HG03135 (cell line): ENCODE measurements around the gene FAM53A.
A peak's percentile ranks its signal among the peaks of the same experiment; 100 is the strongest.

Experiments used
- ATAC-seq: cut with Tn5 transposase; IDR thresholded peaks from one replicate; pipeline ENCODE4 v1.9.1; 2021; ENCODE audit warnings: mild to moderate bottlenecking, moderate library complexity; ENCODE audit not compliant: unreplicated experiment

FAM53A gene, protein sequence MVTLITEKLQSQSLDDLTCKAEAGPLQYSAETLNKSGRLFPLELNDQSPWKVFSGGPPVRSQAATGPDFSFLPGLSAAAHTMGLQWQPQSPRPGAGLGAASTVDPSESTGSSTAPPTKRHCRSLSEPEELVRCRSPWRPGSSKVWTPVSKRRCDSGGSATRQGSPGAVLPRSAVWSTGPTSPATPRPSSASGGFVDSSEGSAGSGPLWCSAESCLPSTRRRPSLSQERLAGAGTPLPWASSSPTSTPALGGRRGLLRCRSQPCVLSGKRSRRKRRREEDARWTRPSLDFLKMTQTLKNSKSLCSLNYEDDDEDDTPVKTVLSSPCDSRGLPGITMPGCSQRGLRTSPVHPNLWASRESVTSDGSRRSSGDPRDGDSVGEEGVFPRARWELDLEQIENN

DNA sequence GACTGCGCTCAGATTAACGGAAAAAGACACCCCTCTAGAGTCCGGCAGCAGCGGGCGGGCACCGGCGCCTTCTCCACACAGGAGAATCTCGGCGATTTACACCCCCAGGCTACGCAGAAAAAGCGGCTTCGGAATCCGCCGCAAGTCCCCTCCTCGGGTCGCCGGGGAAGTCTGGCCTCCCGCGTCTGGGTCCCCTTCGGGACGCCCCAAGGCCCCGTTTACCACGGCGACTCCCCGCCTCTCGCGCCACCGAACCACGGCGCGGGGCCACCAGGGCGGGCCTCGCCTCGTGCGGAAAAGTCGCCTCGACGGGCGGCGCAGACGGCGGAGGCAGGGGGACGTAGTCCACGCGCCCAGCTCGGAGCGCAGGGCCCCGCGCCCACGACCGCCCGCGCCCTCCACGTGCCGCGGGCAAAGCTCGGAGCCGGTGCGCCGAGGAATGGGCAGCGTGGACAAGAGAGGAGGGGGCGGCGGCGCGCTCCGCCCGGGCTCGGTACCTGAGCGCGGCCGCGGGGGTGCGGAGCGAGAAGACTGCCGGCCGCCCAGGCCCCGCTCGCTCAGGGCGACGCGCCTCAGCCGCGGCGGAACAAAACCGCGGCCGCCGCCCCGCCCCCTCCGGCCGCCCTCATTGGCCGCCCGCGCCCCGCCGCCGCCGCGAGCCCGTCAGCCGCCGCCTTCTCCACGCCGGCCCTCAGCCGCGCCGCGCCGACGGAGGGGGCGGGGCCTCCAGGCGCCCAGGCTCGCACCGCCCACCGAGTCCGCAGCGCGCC, at the start of gene FAM53A:
Gene FAM53A (minus strand): TSS at position 578 of the 770 bp plus-strand sequence. CDS start 15,572 bp downstream, outside the sequence.
- ATAC-seq: peak; percentile 92

DNA sequence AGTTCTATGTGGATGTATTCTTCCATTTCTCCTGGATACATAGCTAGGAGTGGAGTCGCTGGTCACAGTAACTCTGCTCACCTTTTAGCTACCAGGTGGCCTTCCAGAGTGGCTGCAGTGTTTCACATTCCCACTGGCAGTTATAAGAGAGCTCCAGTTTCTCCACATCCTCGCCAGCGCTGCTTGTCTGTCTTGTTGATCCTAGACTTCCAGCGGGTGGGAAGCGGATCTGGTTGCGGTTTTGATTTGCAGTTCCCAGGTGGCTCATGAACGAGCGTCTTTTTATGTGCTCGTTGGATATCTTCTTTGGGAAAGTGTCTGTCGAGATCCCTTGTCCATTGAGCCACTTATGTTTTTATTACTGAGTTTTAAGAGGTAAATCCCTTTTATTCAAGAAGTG, 48.8 kb upstream of the FAM53A start:
- ATAC-seq: no peak

DNA sequence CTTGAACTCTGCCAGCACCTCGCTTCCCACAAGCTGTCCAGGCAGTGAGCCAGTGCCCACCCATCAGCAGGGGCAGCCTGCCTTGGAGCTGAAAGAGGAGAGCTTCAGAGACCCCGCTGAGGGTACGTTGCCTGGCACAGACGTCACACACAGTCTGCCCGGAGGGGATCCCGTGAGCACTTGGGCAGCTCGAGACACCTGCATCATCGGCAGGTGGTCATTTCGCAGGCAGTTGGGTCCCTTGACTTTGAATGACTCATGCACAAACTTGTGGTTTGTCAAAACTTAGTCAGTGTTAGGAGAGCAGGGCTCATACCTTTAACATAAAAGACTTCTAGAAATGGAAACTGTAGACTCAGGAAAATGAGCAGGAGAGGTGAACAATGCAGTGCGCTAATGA, 47.1 kb upstream of the FAM53A start:
- no peak for ATAC-seq

DNA sequence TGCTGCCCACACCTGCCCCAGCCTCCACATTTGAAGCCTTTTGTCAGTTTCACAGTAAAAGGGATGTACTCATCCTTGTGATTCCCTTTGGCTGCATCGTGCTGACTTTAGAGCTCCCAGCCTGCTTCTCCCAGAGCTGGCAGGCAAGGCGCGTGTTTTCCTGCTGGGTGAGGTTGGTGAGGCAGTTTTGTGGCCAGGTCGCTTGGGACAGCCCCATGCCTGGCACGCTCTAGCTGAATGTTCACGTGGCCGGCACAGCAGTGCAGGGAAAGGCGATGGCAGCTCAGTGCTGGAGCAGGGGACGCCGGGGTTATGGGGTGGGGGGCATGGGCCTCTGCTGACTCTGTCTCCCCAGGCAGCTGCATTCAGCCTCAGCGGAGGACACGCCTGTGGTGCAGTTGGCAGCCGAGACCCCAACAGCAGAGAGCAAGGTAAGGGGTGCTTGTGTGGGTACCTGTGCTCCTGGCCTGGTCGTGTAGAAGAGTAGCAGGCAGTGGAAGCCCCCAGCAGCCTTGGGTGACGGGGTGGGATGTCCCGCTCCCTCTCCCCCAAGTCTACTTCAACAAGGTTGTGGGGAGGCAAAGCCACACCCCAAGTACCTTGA, 46.5 kb upstream of the FAM53A start:
- ATAC-seq: no peak

DNA sequence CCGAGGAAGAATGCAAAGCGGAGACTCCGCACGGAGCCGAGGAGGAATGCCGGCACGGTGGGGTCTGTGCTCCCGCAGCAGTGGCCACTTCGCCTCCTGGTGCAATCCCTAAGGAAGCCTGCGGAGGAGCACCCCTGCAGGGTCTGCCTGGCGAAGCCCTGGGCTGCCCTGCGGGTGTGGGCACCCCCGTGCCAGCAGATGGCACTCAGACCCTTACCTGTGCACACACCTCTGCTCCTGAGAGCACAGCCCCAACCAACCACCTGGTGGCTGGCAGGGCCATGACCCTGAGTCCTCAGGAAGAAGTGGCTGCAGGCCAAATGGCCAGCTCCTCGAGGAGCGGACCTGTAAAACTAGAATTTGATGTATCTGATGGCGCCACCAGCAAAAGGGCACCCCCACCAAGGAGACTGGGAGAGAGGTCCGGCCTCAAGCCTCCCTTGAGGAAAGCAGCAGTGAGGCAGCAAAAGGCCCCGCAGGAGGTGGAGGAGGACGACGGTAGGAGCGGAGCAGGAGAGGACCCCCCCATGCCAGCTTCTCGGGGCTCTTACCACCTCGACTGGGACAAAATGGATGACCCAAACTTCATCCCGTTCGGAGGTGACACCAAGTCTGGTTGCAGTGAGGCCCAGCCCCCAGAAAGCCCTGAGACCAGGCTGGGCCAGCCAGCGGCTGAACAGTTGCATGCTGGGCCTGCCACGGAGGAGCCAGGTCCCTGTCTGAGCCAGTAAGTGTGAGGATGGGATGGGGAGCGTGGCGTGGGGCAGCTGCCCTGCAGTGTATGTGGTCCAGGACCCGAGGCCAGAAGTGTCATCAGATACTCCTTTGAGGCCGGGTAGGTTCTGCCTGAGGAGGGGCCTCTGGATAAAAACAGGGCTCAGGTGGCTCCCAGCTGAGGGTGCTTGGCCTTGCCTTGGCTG, 44.2 kb upstream of the FAM53A start:
- no peak for ATAC-seq

DNA sequence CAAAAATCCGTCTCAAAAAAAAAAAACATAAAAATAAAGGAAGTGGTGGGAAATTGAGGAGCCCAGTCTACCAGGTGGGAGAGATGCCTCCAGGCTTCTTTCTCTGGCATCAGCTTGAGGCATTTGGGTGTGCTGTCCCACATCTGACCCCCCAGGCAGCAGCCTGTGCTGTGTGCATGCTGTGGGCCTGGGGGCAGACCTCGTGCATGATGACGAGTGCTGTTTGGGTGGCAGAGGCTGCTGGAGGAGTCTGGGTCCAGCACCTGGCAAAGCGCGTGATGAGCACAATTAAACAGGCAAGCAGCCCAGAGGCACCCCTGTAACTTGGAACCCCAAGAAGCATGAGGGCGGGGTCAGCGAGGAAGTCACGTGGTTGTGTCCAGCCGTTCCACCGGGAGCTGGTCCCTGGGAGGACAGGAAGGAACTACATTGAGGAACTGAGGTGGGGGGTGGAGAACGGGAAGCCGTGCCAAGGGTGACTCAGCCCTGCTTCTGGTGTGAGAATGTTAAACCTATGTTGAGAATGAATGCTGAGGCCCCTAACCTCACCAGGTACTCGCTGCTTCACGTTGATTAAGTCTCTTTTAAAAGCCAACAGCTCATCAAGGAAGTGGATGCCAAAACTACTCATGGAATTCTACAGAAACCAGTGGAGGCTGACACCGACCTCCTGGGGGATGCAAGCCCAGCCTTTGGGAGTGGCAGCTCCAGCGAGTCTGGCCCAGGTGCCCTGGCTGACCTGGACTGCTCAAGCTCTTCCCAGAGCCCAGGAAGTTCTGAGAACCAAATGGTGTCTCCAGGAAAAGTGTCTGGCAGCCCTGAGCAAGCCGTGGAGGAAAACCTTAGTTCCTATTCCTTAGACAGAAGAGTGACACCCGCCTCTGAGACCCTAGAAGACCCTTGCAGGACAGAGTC, 43.3 kb upstream of the FAM53A start:
- no peak for ATAC-seq

DNA sequence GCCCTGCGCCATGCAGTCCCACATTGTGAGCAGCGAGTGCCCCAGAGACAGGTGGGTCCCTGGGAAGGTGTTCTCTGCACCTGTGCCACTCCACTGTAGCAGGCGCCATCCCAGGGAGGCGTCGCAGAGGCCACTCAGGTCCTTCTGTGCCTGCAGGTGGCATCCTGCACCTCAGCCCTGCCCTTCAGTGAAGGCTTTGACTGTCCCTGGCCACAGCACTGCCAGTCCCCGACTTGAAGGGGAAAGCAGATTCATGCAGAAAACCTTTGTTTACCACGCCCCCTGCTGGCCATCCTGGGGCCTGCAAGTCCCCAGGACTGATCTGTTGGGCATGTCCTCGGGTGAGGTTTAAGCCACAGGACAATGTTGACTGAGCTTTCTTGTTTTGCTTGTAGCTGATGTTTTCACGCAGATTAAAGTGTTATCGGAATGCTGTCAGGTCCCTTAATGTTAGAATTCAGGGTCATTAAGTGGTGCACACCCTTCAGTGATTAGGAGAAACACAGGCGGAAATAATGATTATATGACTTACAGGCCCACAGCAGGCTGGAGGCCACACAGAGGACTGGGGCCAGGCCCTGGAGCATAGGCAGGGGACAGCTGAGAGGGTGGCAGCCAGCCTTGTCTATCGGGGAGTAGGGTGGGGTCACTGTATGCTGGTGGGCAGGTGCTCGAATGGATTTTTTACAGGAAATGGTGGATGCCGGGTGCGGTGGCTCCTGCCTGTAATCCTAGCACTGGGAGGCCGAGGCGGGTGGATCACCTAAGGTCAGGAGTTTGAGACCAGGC, 42.2 kb upstream of the FAM53A start:
- no peak for ATAC-seq

DNA sequence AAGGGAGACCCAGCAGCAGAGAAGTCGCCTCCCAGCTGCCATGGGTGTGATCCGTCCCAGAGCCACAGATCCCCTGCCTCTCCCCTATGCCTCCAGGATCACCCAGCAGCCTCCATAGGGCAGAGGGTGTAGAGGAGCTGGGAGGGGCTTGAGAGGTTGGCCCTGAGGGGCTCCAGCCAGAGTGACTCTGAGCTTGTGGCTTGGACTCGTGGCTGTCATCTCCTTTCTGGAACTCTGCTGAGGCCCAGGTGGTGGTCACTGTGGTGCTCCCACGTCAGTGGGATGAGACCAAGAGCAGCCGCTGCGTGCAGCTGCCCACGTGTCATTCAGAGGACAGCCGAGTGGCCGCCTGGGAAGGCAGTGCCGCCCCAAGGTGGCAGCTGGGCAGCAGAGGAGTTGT, 41.4 kb upstream of the FAM53A start:
- no peak for ATAC-seq

DNA sequence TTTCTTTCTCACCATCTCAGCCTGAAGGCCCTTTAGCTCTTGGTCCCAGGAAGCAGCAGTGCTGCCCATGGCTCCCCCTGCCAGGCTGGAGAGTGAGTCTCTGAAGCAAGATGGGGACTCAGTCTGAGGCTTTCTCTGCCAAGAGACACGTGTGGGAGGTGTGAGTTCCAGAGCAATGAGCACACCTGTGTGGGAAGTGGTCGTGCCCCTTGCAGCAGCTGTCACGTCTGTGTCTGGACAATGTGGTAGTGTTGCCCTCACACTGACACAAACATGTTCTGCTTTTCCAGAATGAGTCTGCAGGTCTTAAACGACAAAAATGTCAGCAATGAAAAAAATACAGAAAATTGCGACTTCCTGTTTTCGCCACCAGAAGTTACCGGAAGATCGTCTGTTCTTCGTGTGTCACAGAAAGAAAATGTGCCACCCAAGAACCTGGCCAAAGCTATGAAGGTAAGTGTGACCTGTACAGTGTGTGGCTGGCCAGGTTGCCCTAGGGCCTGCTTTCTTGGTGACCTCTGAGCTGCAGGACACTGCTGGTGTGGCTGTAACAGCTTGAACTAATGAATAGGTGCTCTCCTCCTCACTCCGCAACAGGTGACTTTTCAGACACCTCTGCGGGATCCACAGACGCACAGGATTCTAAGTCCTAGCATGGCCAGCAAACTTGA, 39.2 kb upstream of the FAM53A start:
- ATAC-seq: no peak

DNA sequence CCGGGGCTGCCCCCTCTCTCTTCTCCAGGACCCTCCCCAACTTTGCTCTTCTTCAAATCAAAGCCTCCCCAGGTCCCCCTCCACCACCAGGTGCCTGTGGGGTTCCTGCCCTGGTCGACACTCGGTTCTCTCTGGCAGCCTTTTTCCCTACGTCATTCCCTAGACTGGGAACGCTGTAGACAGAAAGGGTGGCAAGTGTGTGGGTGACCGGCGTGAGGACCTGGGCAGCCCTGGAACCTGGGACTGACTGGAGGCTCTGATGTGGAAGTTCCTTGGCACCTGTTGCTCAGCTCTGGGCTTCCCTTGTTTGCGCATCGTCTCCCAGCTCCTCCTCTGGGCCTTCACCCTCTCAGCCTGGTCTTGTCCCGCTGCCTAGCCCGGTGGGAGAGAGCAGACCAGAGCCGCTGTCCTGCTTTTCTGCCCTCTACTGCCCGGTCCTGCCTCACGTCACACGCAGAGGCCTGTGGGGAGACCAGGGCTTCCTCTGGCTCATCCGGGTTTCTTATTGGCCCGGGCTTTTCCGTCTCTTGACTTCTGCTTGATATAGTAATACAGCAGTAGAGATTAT, 38.5 kb upstream of the FAM53A start:
- no peak for ATAC-seq

DNA sequence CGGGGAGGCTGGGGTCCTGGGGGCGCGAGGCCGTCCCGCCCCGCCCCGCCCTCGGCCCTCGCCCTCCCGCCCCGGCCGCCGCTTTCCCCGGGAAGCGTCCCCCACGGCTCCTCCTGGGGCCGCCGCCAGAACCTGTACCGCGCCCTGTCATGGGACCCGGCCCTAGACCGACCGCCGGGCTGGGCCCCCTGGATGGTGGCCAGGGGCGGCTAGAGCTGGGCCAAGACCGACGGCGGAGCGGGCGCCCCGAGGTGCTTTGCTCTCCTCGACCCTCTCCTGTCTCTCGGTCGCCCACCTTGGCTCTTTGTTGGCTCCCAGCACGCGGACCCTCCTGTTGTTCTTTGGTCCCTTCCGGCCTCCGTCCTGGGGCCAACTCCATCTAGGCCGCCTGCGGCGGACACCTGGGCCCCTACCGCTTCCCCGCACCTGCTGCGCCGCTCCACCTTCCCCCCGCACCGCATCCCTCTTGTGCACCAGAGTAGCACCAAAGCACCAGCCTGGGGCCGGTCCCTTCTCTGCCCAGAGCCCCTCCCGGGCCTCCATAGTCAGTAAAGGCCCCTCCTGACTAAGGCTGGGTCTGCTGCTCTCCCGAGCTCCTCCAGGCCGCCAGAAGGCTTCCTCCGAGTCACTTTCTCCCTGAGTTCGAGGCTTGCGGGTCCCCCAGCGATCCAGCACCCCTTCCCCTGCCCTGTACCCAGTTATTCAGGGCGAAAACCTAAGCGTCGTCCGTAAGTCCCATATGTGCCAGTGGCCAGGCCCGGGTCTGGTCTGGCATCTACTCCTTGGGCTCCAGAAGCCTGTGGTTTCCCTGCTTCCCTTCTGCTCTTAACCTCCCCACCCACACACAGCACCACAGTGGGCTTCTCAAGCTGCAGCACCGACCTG, 37.8 kb upstream of the FAM53A start:
- peak; percentile 4 for ATAC-seq

DNA sequence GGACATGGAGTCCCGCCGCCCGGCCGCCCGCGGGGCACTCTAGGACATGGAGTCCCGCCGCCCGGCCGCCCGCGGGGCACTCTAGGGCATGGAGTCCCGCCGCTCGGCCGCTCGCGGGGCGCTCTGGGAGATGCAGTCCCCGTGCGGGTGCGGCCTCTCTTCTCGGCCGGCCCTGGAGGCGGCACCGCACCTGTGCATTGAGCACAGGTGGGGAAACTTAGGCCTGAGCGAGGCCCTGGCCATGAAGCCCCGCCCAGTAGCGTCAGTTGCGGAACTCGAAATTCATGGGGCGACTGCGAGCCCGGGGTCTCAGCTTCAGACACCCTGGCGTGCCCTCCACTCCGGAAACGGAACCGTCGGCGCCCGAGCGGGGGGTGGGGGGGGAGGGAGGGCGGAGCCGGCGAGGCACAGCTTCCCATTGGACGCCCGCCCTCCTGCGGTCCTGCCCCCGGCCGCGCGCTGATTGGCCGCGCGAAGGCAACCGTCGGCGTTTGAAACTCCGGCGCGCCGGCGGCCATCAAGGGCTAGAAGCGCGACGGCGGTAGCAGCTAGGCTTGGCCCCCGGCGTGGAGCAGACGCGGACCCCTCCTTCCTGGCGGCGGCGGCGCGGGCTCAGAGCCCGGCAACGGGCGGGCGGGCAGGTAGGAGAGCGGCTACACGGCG, 37.0 kb upstream of the FAM53A start, which contains the start of the genes TACC3 and TMEM129:
Gene TACC3 (plus strand): TSS at position 519 of the 663 bp plus-strand sequence. CDS start 1,901 bp downstream, outside the sequence.
Gene TMEM129 (minus strand): TSS at position 321 of the 663 bp plus-strand sequence. CDS start 486 bp downstream, outside the sequence.
- peak; percentile 75 for ATAC-seq

DNA sequence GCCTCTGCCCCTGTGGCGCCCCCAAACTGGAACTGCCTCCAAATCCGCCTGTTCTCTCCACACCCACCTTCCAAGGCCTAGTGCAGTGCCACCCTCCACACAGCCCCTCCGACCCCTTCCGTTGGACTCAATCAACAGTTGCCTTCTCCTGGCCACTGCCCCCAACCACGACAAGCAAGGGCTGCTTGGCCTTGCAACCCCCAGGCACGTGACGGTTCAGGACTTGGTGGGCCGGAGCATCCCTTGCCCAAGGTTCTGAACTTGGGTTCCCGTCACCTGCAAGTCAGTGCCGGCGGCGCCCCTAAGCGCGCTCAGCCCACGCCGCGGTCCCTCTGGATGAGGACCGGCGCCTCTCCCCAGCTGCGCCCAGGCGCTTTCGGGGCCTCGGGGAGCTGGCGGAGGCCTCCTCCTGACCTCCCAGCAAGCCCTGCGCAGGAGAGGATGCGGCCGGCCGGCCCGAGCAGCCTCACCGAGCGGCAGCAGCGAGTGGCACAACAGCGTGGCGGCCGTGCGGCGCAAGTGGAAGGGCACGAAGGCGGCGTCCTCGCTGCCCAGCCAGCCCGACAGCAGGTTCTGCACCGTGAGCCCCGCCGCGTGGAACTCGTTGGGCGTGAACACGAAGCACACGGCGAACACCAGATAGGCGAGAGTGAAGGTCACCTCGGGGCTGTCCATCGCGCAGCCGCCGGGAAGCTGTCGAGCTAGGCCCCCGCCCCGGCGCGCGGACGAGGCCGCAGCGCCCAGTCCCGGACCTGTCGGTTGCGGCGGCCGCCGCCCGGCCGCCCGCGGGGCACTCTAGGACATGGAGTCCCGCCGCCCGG, 36.3 kb upstream of the FAM53A start:
- ATAC-seq: peak; percentile 15

DNA sequence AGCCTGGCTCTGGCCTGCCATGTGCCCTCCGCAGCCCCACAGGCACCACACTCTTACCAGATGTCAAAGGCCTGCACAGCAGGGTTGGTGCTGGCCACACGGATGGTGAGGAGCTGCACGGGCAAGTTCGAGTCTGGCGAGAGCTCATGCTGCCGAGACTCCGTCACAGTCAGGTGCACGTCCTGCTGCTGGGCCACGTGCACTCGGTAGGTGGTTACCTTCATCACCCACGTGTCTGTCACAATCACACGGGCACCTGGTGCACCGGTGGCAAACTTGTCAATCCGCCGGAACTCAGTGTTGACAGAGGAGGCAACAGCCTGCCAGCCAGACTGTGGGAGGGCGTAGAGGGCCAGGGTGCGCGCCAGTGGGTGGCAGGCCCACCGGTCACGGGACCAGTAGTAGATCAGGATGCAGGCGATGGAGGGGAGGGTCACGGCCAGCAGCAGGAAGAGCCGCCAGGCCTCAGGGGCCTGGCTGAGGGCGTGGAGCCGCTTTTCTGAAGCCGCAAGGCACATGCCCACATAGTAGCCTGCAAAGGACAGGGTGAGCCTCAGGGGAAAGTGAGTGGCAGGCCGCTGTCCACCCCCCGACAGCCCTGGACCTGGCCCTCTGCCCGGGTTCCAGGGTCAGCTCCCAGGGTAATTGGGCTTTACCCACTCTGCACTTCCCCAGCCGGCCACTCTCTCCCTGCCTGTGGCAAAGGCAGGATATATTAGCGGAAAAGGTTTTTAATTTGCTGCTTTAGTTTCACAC, 34.2 kb upstream of the FAM53A start:
- ATAC-seq: no peak
